Ishikawa (cell line): ENCODE measurements around the gene SAMD8.

ENCODE experiments used
- CEBPB ChIP-seq: IDR thresholded peaks from 2 replicates; pipeline ENCODE4 v1.6.1; 2012
- CREB1 ChIP-seq: IDR thresholded peaks from 2 replicates; pipeline ENCODE4 v1.6.1; 2012; ENCODE audit warnings: low read depth
- EGR1 ChIP-seq: IDR thresholded peaks from 2 replicates; pipeline ENCODE4 v1.6.1; 2012
- EP300 ChIP-seq: IDR thresholded peaks from 2 replicates; pipeline ENCODE4 v1.6.1; 2012; ENCODE audit warnings: borderline replicate concordance
- FOXM1 ChIP-seq: IDR thresholded peaks from 2 replicates; pipeline ENCODE4 v1.6.1; 2012; ENCODE audit warnings: low read depth, borderline replicate concordance
- MAX ChIP-seq: IDR thresholded peaks from 2 replicates; pipeline ENCODE4 v1.6.1; 2012
- NFIC ChIP-seq: IDR thresholded peaks from 2 replicates; pipeline ENCODE4 v1.6.1; 2012
- RAD21 ChIP-seq: IDR thresholded peaks from 2 replicates; pipeline ENCODE4 v1.6.1; 2012; ENCODE audit warnings: low read depth
- REST ChIP-seq: IDR thresholded peaks from 2 replicates; pipeline ENCODE4 v1.6.1; 2012; ENCODE audit warnings: low read depth, mild to moderate bottlenecking
- TCF12 ChIP-seq: IDR thresholded peaks from 2 replicates; pipeline ENCODE4 v1.6.1; 2012; ENCODE audit warnings: low read depth
- TEAD4 ChIP-seq: IDR thresholded peaks from 2 replicates; pipeline ENCODE4 v1.6.1; 2012
- USF1 ChIP-seq: IDR thresholded peaks from 2 replicates; pipeline ENCODE4 v1.6.1; 2012
- YY1 ChIP-seq: IDR thresholded peaks from 2 replicates; pipeline ENCODE4 v1.6.1; 2012; ENCODE audit warnings: low read depth

GRCh38 chr10:75176046-75176445, 64.6 kb downstream of the SAMD8 start:
- TF ChIP-seq TCF12 (no peak), NFIC (no peak), CEBPB (no peak), YY1 (no peak), REST (no peak), EGR1 (no peak), RAD21 (no peak), TEAD4 (no peak), FOXM1 (no peak), EP300 (no peak), USF1 (no peak), CREB1 (no peak), MAX (no peak)
